ENCODE measurements around the gene KLHL29. TPM values are rescaled to one million over a fixed set of nuclear protein-coding genes. Genes with fewer than 3 reads are reported as not detected.

KLHL29 gene
- total and polyA plus RNA-seq, 4 donors, result 0.29 to 2.3 (median 0.68) TPM

DNA sequence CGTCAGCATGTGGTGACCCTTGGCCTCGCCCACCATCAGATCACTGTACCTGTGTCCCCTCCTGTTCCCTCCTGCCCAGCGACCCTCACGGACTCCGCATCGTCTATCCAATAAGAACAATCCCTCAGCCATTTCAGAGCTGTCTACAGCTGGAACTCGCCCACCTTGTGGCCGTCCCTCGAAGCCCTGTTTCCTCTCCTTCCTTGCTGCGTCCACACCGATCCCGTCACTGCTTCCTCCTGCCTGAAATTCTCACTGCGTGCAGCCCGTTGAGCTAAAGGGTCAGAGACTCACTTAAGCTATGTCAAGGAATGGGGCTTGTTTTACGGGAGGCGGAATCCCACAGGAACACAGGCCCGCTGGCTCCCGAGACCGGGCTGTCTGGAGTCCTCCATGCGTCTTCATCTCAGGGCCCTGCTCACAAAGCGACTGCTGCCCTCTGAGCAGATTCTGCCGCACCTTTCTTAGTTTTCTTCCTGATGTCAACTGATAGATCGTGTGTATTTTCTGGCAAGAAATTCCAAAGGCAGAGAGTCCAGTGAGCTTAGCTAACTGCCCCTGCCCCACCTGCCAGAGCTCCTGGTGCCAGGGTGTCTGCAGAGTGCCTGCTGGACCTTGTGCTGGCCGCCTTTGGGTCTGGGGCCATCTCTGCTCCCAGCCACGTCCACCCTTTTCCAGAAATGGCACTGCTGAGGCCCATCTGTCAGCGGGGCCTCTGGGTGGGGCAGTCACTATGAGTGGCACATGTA lies 35.3 kb downstream of the KLHL29 start:
- TF ChIP-seq TAF1 (conservative IDR thresholded peaks at IDR 0.05) (no peak), HNF4A (conservative IDR thresholded peaks at IDR 0.05) (no peak), ZBTB33 (IDR thresholded peaks at IDR 0.05) (no peak), RAD21 (IDR thresholded peaks at IDR 0.05) (no peak), FOXA2 (IDR thresholded peaks at IDR 0.05) (no peak), YY1 (IDR thresholded peaks at IDR 0.05) (no peak), NR2F2 (IDR thresholded peaks at IDR 0.05) (no peak), ATF3 (IDR thresholded peaks at IDR 0.05) (no peak), HNF4G (IDR thresholded peaks at IDR 0.05) (no peak), GABPA (IDR thresholded peaks at IDR 0.05 in 1 of 2, conservative IDR thresholded peaks at IDR 0.05 in 1 of 2) (no peak), FOXA1 (IDR thresholded peaks at IDR 0.05) (no peak), RXRA (IDR thresholded peaks at IDR 0.05) (no peak), EGR1 (IDR thresholded peaks at IDR 0.05; ENCODE audit: low read depth in 2 of 2) (no peak)
- TF ChIP-seq, protein P1, sequence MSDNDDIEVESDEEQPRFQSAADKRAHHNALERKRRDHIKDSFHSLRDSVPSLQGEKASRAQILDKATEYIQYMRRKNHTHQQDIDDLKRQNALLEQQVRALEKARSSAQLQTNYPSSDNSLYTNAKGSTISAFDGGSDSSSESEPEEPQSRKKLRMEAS (IDR thresholded peaks at IDR 0.05), result no peak
- TF ChIP-seq, protein P2, sequence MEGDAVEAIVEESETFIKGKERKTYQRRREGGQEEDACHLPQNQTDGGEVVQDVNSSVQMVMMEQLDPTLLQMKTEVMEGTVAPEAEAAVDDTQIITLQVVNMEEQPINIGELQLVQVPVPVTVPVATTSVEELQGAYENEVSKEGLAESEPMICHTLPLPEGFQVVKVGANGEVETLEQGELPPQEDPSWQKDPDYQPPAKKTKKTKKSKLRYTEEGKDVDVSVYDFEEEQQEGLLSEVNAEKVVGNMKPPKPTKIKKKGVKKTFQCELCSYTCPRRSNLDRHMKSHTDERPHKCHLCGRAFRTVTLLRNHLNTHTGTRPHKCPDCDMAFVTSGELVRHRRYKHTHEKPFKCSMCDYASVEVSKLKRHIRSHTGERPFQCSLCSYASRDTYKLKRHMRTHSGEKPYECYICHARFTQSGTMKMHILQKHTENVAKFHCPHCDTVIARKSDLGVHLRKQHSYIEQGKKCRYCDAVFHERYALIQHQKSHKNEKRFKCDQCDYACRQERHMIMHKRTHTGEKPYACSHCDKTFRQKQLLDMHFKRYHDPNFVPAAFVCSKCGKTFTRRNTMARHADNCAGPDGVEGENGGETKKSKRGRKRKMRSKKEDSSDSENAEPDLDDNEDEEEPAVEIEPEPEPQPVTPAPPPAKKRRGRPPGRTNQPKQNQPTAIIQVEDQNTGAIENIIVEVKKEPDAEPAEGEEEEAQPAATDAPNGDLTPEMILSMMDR (IDR thresholded peaks at IDR 0.05; ENCODE audit: low read depth, low read length, missing input control), result no peak
- Histone ChIP-seq H3K4me3 (ENCODE audit: low read depth in 1 of 3, low read length in 3 of 3) (no peak overlapping the region), H3K9ac (ENCODE audit: low read depth in 1 of 2, low read length in 2 of 2) (no peak overlapping the region), H3K27ac (ENCODE audit: low read depth in 1 of 2, low read length in 2 of 2) (no peak overlapping the region), H3K36me3 (ENCODE audit: control insufficient read depth in 4 of 4, insufficient read depth in 3 of 4, low read depth in 1 of 4, low read length in 3 of 4) (no peaks in the 10 kb centered on the region), H3K27me3 (ENCODE audit: control insufficient read depth in 4 of 4, insufficient read depth in 4 of 4, low read length in 3 of 4) (no peaks in the 10 kb centered on the region), H3K4me1 (ENCODE audit: control insufficient read depth in 4 of 4, insufficient read depth in 4 of 4, low read length in 3 of 4) (no peaks in the 10 kb centered on the region), H3K9me3 (ENCODE audit: control insufficient read depth in 4 of 4, low read length in 3 of 4) (no peaks in the 10 kb centered on the region)
- WGBS, result 93% methylated on average over 26 of the region's 26 CpGs
- no peak for DNase-seq (ENCODE audit: low spot score)

- Histone ChIP-seq H3K9ac (ENCODE audit: low read depth in 1 of 2, low read length in 2 of 2) (no peak overlapping the region), H3K36me3 (ENCODE audit: control insufficient read depth in 4 of 4, insufficient read depth in 3 of 4, low read depth in 1 of 4, low read length in 3 of 4) (no peaks in the 10 kb centered on the region), H3K4me1 (ENCODE audit: control insufficient read depth in 4 of 4, insufficient read depth in 4 of 4, low read length in 3 of 4) (peaks cover 0 to 4% (median 0%) of the 10 kb centered on the region in 4 donors), H3K27ac (ENCODE audit: low read depth in 1 of 2, low read length in 2 of 2) (no peak overlapping the region), H3K9me3 (ENCODE audit: control insufficient read depth in 4 of 4, low read length in 3 of 4) (no peaks in the 10 kb centered on the region), H3K4me3 (ENCODE audit: low read depth in 1 of 3, low read length in 3 of 3) (no peak overlapping the region), H3K27me3 (ENCODE audit: control insufficient read depth in 4 of 4, insufficient read depth in 4 of 4, low read length in 3 of 4) (no peaks in the 10 kb centered on the region)
- TF ChIP-seq REST (IDR thresholded peaks at IDR 0.05) (no peak), RAD21 (IDR thresholded peaks at IDR 0.05) (no peak), FOXA2 (IDR thresholded peaks at IDR 0.05) (no peak), HNF4G (IDR thresholded peaks at IDR 0.05) (no peak), GABPA (IDR thresholded peaks at IDR 0.05 in 1 of 2, conservative IDR thresholded peaks at IDR 0.05 in 1 of 2) (no peak), FOXA1 (IDR thresholded peaks at IDR 0.05) (no peak), EGR1 (IDR thresholded peaks at IDR 0.05; ENCODE audit: low read depth in 2 of 2) (no peak), HNF4A (conservative IDR thresholded peaks at IDR 0.05) (no peak), SP1 (IDR thresholded peaks at IDR 0.05) (no peak), JUND (IDR thresholded peaks at IDR 0.05) (no peak), RXRA (IDR thresholded peaks at IDR 0.05) (no peak)
- TF ChIP-seq, protein P1 (IDR thresholded peaks at IDR 0.05), result no peak
- WGBS, result 86% methylated on average over 9 of the region's 9 CpGs
- no peak for DNase-seq (ENCODE audit: low spot score)
Measured at GRCh38 chr2:23420840-23421476, 36.0 kb downstream of the KLHL29 start.

All from liver (tissue), 9 donors.